ENCODE measurements around the gene TULP1. TPM values are rescaled to one million over a fixed set of nuclear protein-coding genes. Genes with fewer than 3 reads are reported as not detected.

Gene TULP1
- total and polyA plus RNA-seq, 2 experiments from 2014 or later, result 0.39 TPM; not detected in 1

GRCh38 chr6:35477551-35478179 is 35.0 kb downstream of the TULP1 start:
- Histone ChIP-seq H3K9me2 (replicated peaks; ENCODE audit: insufficient read depth) (no peaks in the 10 kb centered on the region), H3K27me3 (no peaks in the 10 kb centered on the region), H2AFZ (no peak overlapping the region), H3K79me2 (peaks cover 6% of the 10 kb centered on the region), H3K4me1 (ENCODE audit: insufficient read depth) (no peaks in the 10 kb centered on the region), H4K20me1 (ENCODE audit: insufficient read depth, poor library complexity, severe bottlenecking) (peaks cover 3% of the 10 kb centered on the region), H3K4me2 (no peak overlapping the region), H3K27ac (no peak overlapping the region), H3K36me3 (replicated peaks; ENCODE audit: insufficient read depth, low read depth) (no peaks in the 10 kb centered on the region), H3K9me3 (ENCODE audit: low read depth) (no peaks in the 10 kb centered on the region), H3K4me3 (no peak overlapping the region)
- 91% methylated on average over 5 of the region's 5 CpGs for WGBS (ENCODE audit: low lambda C conversion rate, missing lambda C conversion rate)
- DNase-seq (ENCODE audit: low spot score), result no peak
- TF ChIP-seq EZH2 (IDR thresholded peaks at IDR 0.05; ENCODE audit: borderline replicate concordance) (no peak), CTCF (IDR thresholded peaks at IDR 0.05; ENCODE audit: poor library complexity) (no peak), EZH2phosphoT487 (IDR thresholded peaks at IDR 0.05; ENCODE audit: low read depth, severe bottlenecking, unreplicated experiment) (no peak)

GRCh38 chr6:35477028-35477427 is 35.7 kb downstream of the TULP1 start:
- Histone ChIP-seq H4K20me1 (ENCODE audit: insufficient read depth, poor library complexity, severe bottlenecking) (peaks cover 10% of the 10 kb centered on the region), H3K4me1 (ENCODE audit: insufficient read depth) (peaks cover 5% of the 10 kb centered on the region), H3K27me3 (no peaks in the 10 kb centered on the region), H3K27ac (no peak overlapping the region), H3K36me3 (replicated peaks; ENCODE audit: insufficient read depth, low read depth) (no peaks in the 10 kb centered on the region), H3K9me2 (replicated peaks; ENCODE audit: insufficient read depth) (no peaks in the 10 kb centered on the region), H2AFZ (no peak overlapping the region), H3K79me2 (peaks cover 4% of the 10 kb centered on the region), H3K9me3 (ENCODE audit: low read depth) (no peaks in the 10 kb centered on the region), H3K4me3 (no peak overlapping the region), H3K4me2 (no peak overlapping the region)
- DNase-seq (ENCODE audit: low spot score), result no peak
- 89% methylated on average over 8 of the region's 8 CpGs for WGBS (ENCODE audit: low lambda C conversion rate, missing lambda C conversion rate)
- TF ChIP-seq EZH2 (IDR thresholded peaks at IDR 0.05; ENCODE audit: borderline replicate concordance) (no peak), CTCF (IDR thresholded peaks at IDR 0.05; ENCODE audit: poor library complexity) (no peak), EZH2phosphoT487 (IDR thresholded peaks at IDR 0.05; ENCODE audit: low read depth, severe bottlenecking, unreplicated experiment) (no peak)

GRCh38 chr6:35476004-35476403 is 36.7 kb downstream of the TULP1 start:
- no peak overlapping the region for H3K4me2 ChIP-seq
- no peak overlapping the region for H3K27ac ChIP-seq
- H2AFZ ChIP-seq, result no peak overlapping the region
- no peaks in the 10 kb centered on the region for H3K27me3 ChIP-seq
- H3K79me2 ChIP-seq, result peaks cover 3% of the 10 kb centered on the region
- no peaks in the 10 kb centered on the region for H3K36me3 ChIP-seq (replicated peaks; ENCODE audit: insufficient read depth, low read depth)
- peaks cover 17% of the 10 kb centered on the region for H4K20me1 ChIP-seq (ENCODE audit: insufficient read depth, poor library complexity, severe bottlenecking)
- H3K4me1 ChIP-seq (ENCODE audit: insufficient read depth), result peaks cover 8% of the 10 kb centered on the region
- no peak for DNase-seq (ENCODE audit: low spot score)
- WGBS (ENCODE audit: low lambda C conversion rate, missing lambda C conversion rate), result 87% methylated on average over 14 of the region's 14 CpGs
- no peak for TF ChIP-seq EZH2 (IDR thresholded peaks at IDR 0.05; ENCODE audit: borderline replicate concordance)
- no peak for TF ChIP-seq EZH2phosphoT487 (IDR thresholded peaks at IDR 0.05; ENCODE audit: low read depth, severe bottlenecking, unreplicated experiment)
- no peak for TF ChIP-seq CTCF (IDR thresholded peaks at IDR 0.05; ENCODE audit: poor library complexity)
- H3K4me3 ChIP-seq, result no peak overlapping the region
- H3K9me2 ChIP-seq (replicated peaks; ENCODE audit: insufficient read depth), result no peaks in the 10 kb centered on the region
- no peaks in the 10 kb centered on the region for H3K9me3 ChIP-seq (ENCODE audit: low read depth)
